Measurements from ENCODE around the gene CDC42EP4.
"Not testable (repeated sequence)": the region's sequence is repeated elsewhere in the genome, so short reads cannot be mapped to it uniquely, and the experiment has no call there.

Gene CDC42EP4

DNA sequence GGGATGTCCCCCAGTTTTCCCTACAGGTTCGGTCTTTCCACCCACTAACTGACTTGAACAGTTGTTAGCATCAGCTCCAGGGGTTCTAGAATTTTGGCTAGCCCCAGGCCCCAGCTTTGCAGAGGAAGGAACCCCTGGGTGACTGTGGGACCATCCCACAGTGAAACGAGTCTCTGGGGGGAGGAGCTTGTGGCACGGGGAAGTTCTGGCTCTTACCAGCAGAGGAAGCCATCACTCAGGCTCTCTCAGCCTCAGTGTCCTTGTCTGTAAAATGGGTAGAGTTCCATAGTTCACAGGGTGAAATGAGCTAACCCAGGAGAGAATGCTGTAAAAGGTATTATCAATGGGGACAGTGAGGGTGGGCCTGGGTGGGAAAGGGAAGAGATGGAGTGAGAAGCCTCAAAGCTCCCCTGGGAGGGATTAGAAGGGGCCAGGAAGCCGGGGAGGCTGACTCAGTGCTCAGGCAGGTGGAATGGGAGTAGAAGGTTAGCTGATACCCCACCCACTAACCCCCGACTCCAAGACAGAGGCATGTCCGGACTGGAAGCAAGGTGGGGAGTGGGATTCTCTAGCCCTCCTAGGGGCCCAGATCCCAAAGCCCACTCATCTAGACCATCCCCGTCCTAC is 30.9 kb upstream of the CDC42EP4 start:
- DNase-seq: no peak

DNA sequence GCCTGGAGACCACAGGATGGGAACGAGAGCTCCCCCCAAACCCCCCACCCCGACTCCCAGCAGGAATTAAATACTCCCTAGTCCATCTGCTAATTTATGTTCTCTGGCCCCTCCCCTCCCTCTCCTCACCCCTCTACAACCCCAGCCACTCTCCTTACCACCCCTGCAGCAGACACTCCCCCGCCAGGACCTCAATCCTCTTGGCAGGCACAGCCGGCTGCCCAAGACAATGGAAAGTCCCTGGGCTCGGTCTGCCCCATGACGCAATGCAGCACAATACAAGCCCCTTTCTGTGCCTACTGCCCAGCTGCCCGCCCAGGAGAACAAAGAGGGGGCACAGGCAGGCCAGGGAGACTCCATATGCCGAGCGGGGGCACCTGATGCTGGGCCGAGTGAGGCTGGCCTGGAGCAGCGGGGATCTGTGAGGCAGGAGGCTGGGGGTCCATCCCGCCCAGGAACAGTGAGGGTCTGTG is 30.3 kb upstream of the CDC42EP4 start:
- no peak for DNase-seq

DNA sequence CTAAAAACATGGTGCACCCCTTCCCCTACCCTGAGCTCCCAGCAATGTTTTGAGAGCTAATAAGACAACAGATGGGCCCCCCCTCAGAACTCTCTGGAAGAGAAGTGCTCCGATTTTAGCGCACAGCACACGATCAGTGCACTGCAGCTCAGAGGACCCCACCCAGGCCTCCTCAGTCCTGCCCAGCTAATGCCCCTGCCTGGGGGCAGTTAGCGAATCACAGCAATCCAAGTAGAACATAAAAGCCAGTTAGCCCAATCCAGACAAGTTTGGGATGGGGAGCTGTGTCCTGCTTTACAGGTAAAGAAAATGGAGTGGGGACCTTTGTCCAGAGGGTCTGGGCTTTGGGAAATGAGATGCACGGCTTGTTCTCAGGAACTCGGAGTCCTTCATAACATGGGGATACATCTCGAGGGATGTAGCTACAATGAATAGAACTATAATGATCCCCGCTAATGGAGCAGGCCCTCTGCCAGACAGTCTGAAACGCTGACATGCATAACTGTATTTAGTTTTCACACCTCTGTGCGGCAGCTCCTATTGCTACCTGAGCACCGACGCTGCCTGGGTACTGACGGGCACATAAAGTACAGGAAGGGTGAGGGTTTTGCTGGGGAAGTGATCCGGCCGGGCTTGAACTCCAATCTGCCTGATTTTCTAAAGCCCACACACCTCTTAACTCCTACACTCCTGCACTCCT is 29.7 kb upstream of the CDC42EP4 start:
- no peak for DNase-seq

DNA sequence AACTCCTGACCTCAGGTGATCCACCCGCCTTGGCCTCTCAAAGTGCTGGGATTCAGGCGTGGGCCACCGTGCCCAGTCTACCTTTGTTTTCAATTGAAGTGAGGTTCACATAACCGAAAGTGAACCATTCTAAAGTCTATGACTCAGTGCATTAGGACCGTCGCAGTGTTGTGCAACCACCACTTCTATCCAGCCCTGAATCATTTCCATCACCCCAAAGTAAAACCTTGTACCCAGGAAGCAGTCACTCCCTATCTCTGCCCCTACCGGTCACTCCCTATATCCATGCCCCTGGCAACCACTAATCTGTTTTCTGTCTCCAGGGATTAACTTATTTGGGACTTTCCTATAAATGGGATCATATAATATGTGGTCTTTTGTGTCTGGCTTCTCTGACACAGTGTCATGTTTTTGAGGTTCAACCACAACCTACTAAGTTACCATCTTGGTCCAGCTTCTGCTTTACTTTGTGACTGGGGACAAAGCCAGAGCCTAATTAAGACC is 28.3 kb upstream of the CDC42EP4 start:
- peak; percentile 8 for DNase-seq

DNA sequence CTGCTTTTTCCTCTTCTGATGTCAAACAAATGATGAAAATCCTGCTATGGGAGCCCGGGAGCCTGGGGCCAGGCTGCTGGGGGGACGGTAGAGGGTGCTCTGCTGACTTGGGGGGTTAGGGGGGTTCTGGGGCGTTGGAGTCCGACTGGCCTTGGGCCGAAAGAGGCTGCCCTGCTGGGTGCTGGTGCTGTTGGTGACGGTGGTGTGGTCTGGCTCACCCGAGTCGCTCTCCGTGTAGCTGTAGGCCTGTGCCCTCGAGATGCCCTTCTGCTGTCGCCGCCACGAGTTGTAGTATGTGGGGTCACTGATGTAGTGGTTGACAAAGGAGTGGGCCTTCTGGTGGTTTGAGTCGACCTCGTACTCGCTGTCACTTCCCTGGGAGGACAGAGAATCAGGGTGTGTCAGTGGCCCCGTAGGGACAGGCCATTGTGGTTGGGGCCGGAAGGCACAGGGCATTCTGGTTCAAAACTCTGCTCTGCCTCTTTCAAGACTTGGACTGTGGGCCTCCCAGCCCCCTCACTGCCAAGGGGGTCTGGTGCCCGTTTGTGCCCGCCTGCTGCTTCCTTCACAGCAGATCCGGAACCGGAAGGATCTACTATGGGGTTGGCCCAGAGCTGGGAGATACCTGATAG is 26.9 kb upstream of the CDC42EP4 start:
- DNase-seq: no peak

DNA sequence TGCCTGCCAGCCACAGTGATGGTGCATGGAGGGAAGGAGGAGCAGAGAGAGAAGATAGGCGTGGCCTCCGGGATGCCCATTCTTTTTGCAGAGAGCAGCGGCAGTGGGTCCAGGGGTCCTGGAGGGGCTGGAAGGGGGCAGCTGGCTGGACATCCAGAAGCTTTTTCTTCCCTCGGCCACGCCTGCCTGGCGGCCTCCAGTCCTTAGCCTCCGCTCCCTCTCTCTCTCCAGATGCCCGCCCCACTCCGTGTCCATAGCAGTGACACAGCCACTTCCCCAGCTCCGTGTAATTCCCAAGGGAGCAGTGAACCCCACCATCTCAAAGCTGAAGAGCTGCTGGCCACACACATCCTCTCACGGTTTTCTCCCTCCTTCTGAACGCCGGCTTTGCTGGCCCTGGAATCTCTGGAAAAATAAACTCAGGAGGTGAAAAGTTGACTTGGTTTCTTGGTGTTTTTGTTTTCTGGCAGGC is 26.3 kb upstream of the CDC42EP4 start:
- DNase-seq: no peak

DNA sequence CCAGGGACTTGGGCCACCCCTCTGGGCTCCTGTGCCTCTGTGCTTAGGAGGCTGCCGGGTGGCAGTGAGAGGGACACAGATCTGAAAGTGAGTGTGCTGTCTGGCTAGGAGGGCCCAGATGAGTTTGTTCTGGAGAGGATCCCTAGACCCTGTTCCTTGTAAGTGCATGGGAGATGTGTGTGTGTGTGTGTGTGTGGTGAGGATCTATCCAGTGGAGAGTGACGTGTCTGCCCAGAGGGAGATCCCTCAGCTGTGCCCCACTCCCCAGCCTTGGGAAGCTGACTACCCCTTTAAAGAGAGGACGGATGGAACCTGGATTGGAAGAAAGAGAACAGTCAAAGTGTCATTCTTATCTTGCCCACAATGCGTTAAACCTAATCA is 25.5 kb upstream of the CDC42EP4 start:
- DNase-seq: no peak

DNA sequence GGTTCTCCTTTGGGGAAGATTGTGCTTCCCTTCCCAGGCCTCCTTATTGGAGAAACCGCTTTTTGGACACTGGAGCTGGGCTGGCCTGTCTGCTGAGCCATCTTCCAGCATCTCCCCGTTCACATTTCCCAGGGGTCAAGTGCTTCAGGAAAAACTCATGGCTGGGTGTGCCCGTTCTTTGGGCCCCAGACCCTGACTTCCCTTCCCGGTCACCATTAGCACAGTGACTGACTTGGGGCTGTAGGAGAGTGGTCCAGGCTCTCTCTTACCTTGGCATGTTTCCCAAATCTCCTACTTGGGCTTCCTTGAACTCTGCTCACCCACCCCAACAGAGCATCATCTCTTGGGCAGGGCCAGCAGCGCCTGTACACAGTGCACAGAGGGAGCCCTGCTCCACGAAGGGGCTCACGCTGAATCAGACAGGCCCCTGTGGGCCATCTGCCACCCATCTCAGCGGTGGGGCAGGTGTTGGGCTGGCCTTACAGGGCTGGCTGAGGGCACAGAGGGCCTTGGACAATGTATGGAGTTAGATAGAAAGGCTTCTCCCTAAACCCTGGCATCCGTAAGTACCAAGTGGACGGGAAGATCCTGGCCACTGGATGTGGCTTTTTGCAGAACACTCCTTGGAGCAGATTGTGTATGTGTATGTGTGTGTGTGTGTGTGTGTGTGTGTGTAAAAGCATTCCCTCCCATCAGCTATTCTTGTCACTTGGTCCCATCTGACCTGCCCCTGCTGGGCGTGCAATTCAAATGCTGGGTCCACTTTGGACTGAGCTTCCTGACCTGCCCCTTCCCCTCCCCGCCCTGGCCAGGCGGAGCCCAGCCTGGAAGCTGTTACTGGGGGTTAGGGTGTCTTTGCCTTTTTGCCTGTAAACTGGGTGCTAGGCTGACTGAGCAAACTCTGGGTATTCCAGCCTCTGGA is 24.9 kb upstream of the CDC42EP4 start:
- DNase-seq: no peak

DNA sequence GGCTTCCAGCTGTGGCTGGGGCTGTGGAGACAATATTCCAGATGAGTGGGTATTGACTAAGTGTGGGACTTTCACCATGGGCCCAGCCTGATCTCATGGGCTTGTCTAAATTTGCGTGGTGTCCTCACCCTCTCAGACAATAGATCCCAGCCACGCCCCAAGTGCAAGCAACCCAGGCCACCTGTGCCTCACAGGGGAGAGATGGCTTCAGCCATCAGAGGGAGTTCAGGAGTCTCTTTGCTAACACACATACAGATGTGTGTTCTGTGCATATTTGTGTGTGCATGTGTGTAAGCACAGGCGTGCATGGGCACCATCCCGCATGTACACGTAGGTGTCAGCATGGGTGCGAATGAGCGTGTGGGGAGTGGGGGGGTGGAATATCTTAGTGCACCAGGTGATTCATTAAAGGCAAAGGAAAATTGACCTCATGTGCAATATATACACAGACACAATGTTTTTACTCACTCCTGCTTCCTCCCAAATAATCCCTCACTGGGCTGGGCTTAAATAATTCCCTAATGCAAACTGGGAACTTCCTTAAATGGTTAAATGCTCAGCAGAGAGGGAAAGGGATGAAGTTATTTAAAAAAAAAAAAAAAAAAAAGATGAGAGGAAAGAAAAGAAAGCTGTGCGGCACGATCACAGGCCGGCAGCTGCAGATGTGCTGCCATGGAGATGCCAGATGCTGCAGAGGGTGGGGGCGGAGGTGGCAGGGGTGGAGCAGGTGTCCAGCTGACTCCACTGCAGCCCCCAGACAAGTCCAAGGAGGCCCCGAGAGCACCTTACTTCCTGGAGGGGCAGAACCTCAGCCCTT is 24.0 kb upstream of the CDC42EP4 start:
- no peak for DNase-seq

DNA sequence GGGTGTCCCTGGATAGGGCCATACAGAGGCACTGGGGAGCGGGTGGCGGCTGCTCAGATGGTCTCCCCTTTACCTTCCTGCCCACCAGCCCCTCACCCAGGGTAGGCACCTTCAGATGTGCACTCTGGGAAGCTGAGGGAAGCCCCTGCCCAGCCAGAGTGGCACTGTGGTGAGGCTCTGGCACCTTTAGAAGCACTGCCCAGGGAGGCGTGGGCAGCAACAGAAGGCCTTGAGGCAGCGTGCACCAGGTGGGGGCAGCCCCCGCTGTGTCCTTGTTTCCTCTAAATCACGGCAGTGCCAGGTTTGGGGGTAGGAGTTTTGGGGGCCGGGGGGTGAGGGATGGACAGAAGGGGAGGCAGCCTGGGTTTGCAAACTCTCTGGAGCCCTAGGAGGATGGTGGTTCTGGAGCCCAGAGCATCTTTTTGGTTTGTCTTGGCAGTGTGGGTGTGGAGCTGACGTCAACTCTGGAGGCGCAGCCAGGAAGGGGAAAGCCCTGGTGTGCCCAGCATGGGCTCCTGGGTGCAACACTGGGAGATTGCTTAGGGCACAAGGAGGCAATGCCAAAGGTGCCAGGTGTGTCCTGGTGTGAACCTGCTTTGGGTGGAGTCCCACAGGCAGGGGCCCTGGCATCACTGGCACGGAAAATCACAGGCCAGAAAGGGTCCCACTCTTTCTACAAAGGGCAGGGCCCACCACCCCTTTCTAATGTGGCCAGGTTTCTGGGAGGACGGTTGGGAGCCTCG is 23.1 kb upstream of the CDC42EP4 start:
- no peak for DNase-seq

DNA sequence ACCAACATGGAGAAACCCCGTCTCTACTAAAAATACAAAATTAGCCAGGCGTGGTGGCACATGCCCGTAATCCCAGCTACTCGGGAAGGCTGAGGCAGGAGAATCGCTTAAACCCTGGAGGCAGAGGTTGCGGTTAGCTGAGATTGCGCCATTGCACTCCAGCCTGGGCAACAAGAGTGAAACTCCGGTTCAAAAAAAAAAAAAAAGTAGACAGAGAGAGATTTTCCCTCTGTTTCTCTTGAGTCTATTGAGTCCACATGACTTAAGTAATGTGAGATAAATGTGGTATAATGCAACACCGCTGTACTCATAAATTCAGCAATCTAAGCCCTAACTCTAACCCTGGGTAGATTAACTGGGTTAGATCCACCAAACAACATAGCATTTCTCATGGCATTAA is 21.6 kb upstream of the CDC42EP4 start:
- not testable (repeated sequence) for DNase-seq

DNA sequence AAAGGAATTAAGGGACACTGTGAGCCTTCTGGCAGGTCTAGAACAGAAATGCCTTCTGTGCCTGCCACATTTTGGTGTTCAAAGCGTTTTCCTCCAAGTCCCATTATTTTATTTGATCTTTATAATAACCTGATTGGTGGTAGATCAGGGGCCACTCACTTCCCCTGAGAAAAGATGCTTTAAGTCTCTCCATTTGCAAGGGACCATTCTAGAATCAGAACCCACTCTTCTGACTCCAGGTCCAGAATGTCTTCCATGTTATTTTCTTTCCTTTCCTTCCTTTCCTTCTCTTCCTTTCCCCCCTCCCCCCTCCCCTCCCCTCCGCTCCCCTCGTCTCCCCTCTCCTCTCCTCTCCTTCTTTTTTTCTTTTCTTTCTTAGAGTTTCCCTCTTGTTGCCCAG is 19.3 kb upstream of the CDC42EP4 start:
- no peak for DNase-seq

DNA sequence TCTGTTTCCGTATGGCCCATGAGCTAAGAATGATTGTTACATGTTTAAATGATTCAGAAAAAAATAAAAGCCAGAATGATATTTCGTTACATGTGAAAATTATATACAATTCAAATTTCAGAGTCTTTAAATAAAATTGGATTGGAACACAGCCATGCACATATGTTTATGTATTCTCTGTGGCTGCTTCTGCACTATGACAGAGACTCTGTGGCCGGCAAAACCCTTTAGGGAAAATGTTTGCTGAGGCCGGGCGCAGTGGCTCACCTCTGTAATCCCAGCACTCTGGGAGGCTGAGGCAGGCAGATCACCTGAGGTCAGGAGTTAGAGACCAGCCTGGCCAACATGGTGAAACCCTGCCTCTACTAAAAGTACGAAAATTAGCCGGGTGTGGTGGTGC is 15.9 kb upstream of the CDC42EP4 start:
- DNase-seq: no peak

DNA sequence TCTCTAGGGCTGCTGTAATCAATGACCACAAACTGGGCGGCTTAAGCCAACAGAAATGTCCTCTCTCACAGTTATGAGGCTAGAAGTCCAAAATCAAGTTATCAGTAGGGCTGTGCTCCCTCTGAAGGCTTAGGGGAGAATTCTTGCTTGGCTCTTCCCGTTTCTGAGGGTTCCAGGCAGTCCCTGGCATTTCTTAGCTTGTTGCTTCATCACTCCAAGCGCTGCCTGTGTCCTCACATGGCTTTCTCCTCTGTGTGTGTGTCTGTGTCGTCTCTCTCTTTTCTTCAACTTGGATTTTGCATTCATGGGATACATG is 13.7 kb upstream of the CDC42EP4 start:
- DNase-seq: no peak

DNA sequence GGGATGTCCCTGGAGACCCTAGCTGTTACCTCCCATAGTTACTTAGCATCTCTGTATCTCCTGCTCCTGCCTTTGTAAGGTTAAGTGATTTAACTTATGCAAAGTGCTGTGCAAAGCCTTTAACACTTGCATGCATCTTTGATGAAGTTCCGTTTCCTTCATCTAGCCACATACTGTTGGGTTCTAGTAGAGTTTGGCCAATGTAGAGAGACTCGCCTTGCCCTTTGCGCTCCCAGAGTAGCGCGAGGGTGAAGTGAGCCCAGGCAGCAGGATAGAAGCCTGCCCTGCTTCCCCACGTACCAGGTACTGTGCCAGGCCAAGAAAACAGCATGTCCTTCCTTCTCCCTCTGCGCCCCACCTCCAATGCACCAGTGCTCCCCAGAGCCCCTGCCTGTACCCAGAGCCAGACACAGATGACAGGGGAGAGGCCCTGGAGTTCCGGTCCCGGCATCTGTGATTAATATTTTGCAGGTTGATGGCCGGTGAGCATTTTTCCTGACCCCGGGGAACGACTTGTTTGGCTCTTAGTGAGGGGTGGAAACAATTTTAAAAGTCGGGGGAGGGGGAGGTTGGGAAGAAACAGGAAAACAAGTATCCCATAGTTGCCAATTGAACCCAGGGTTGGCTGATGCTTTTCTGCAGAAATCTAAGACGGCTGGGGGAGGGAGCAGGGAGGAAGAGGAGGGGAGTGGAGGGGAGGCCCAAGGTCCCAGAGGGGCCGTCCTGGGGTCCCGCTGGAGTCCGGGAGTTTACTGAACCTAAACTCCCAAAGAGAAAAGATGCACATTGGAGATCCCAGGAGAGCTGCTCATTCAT is 13.1 kb upstream of the CDC42EP4 start:
- DNase-seq: no peak

DNA sequence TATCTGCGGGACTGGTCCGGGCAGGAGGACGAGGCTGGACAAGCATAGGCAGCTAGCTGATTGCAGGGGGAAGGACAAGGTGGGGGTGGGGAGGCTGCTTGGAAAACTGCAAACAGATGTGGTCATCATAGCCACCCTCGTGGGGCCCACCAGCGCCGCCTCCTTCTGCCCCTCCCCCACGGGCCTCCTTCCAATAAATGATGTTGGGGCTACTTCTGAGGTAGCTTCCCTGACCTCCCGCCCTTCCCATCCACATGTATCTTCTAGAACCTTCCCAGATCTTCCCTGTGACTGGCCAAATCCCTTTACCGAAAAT is 12.3 kb upstream of the CDC42EP4 start:
- DNase-seq: no peak

DNA sequence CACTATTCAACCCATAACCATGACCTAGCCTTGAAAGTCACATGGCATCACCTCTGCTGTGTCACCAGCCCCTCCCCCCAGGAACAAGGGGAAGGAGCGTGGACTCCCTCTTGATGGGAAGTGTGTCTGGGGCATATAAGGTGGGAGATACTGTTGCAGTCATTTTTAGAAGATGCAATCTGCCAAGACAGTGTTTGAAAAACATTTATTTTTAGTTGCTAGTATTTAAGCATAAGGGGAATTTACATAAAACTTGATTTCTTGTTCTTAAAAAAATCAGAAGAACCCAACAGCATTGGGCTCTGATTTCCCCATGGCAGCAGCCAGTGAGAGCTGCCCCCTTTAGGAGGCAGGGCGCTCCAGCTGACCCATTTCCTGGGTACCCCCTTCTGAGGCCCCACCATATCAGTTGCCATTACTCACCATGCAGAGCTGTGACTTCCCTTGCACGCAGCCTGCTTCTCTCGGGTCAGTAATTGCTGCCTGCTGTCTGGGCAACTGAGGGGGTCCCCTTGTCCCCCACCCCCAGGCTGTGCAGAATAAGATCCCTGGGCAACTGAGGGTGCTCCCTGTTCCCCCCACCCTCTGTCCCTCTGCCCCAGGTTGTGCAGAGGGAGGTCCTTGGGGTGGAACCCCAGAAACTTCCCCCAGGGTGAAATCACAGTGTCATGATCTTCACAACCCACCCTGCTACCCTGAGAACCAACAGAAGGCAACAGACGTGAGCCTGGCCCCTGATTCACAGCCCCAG is 11.8 kb upstream of the CDC42EP4 start:
- no peak for DNase-seq

DNA sequence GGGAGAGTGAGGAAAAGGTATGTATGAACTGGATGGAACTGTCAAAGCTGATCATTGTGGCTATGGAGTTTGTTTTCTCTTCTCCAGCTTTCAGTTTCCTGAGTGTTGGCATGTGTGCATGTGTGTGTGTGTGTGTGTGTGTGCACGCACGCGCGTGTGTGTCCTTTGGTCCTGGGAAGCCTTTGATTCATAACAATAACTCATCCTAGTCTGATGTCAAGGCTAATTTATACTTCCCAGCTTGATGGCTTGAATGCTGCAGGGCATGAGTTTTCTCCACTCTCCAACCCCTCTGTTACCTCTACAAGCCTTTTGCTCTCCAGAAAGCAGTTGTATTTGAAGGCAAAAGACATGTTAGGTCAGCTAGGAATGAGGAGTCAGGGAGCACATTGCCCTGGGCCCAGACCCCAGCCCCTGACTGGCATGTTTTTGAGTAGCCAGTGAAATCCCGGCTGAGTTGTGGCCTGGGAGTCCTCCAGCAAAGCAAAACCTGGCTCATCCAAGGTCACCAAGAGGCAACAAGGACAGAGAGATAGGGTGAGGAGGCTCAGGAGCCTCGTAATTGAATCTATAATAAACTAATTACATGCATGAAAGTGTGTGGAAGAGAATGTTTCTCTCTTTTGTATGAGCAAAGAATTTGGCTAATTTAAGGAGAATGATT is 8.9 kb upstream of the CDC42EP4 start:
- DNase-seq: no peak

DNA sequence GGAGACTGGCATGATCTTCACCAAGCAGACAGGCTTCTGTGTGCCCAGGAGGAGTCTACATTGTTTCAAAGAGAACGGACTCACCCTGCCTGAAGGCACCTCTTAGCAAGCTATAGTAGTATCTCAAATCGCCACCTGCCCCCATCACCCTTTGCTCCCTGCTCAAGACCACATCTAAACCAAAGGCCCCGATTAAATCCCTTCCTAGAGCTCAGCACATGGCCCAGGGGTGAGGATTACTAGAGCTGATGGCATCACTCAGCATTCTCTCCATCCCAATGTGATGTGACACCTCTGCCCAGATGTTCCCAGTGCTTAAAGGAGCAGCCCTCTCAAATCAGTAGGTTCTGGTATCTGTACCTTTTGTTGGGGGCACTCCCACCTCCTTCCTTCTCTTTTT is 8.0 kb upstream of the CDC42EP4 start:
- no peak for DNase-seq
